NB4 (cell line): ENCODE measurements around the gene CCDC152.

Source experiments
- DNase-seq: peaks from one replicate; pipeline ENCODE4 v3.0.0; 2010; ENCODE audit warnings: low read depth
- H3K4me3 ChIP-seq: one replicate; pipeline ENCODE4 v1.5.1; 2011; ENCODE audit warnings: mild to moderate bottlenecking, low read depth, low read length, moderate library complexity
- MAX ChIP-seq: IDR thresholded peaks from 2 replicates; pipeline ENCODE4 v1.6.1; 2011; ENCODE audit warnings: low read depth, low read length
- MYC ChIP-seq: IDR thresholded peaks from 2 replicates; pipeline ENCODE4 v1.6.1; 2011; ENCODE audit warnings: low read depth, low read length
- POLR2A ChIP-seq: IDR thresholded peaks from 2 replicates; pipeline ENCODE4 v1.6.1; 2011; ENCODE audit warnings: mild to moderate bottlenecking; ENCODE audit not compliant: insufficient read length; ENCODE audit errors: extremely low read depth
- TF ChIP-seq, protein P1 (sequence below): IDR thresholded peaks from one replicate; pipeline ENCODE4 v1.5.1; 2012; ENCODE audit warnings: low read depth, low read length

Gene CCDC152

GRCh38 chr5:42740920-42741319 is 15.7 kb upstream of the CCDC152 start:
- TF ChIP-seq MYC (no peak), MAX (no peak), POLR2A (no peak)
- TF ChIP-seq, protein P1, sequence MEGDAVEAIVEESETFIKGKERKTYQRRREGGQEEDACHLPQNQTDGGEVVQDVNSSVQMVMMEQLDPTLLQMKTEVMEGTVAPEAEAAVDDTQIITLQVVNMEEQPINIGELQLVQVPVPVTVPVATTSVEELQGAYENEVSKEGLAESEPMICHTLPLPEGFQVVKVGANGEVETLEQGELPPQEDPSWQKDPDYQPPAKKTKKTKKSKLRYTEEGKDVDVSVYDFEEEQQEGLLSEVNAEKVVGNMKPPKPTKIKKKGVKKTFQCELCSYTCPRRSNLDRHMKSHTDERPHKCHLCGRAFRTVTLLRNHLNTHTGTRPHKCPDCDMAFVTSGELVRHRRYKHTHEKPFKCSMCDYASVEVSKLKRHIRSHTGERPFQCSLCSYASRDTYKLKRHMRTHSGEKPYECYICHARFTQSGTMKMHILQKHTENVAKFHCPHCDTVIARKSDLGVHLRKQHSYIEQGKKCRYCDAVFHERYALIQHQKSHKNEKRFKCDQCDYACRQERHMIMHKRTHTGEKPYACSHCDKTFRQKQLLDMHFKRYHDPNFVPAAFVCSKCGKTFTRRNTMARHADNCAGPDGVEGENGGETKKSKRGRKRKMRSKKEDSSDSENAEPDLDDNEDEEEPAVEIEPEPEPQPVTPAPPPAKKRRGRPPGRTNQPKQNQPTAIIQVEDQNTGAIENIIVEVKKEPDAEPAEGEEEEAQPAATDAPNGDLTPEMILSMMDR: no peak
- no peak overlapping the region for H3K4me3 ChIP-seq
- no peak for DNase-seq

DNA sequence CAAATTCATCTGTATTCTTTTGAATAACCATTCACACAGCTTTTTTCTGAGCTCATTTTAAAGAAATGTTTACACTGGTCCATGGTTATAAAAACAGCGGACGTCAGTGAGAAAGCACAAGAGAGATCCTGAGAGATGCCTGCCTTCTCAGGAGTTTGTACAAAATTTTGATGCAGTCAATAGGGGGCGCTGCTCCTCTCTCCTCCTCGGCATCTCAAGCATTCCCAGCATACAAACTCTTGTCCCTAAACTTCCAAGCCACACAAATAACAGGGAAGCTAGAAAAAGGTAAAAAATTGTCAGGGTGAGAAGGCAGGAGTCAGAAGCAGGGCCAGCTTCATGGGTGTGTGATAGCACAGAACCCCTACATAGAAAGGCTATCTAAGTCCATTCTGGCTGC is 11.2 kb upstream of the CCDC152 start:
- no peak overlapping the region for H3K4me3 ChIP-seq
- TF ChIP-seq MYC: no peak
- no peak for TF ChIP-seq POLR2A
- TF ChIP-seq, protein P1: peak; percentile 52
- no peak for TF ChIP-seq MAX
- peak; percentile 16 for DNase-seq

- DNase-seq: no peak
- TF ChIP-seq POLR2A (no peak), MYC (no peak), MAX (no peak)
- TF ChIP-seq, protein P1: no peak
- H3K4me3 ChIP-seq: no peak overlapping the region
Measured at GRCh38 chr5:42745856-42746255, 10.8 kb upstream of the CCDC152 start.

- no peak for DNase-seq
- no peak overlapping the region for H3K4me3 ChIP-seq
- TF ChIP-seq POLR2A (no peak), MAX (no peak), MYC (no peak)
- TF ChIP-seq, protein P1: no peak
Measured at GRCh38 chr5:42749020-42749419, 7.6 kb upstream of the CCDC152 start.

DNA sequence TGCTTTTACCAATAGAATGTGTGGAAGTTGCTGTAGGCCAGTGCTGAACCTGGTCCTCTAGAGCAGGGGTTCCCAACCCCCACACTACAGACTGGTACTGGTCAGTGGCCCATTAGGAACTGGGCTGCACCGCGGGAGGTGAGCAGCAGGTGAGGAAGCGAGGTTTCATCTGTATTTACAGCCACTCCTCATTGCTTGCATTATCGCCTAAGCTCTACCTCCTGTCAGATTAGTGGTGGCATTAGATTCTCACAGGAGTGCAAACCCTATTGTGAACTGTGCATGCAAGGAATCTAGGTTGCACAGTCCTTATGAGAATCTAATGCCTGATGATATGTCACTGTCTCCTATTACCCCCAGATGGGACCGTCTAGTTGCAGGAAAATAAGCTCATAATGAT is 6.1 kb upstream of the CCDC152 start:
- no peak overlapping the region for H3K4me3 ChIP-seq
- TF ChIP-seq, protein P1: no peak
- TF ChIP-seq MAX (no peak), MYC (no peak)
- DNase-seq: no peak

GRCh38 chr5:42751044-42751443 is 5.6 kb upstream of the CCDC152 start:
- H3K4me3 ChIP-seq: no peak overlapping the region
- no peak for DNase-seq
- TF ChIP-seq MAX (no peak), POLR2A (no peak), MYC (no peak)
- TF ChIP-seq, protein P1: no peak
